GM19193 (cell line): ENCODE data around the gene CCDC136.

Experiments used
- POLR2A ChIP-seq: IDR thresholded peaks from 4 replicates; pipeline ENCODE4 v1.6.1; 2011; ENCODE audit not compliant: insufficient read depth, insufficient read length; ENCODE audit errors: extremely low read depth

CCDC136 gene

GRCh38 chr7:128767475-128768110 lies 24.2 kb upstream of the CCDC136 start:
- TF ChIP-seq POLR2A: no peak

GRCh38 chr7:128770233-128770632 lies 21.5 kb upstream of the CCDC136 start:
- no peak for TF ChIP-seq POLR2A

- TF ChIP-seq POLR2A: no peak
Observed at GRCh38 chr7:128773604-128774003, 18.2 kb upstream of the CCDC136 start.

GRCh38 chr7:128774029-128774689 lies 17.6 kb upstream of the CCDC136 start:
- no peak for TF ChIP-seq POLR2A

GRCh38 chr7:128774921-128775320 lies 16.8 kb upstream of the CCDC136 start:
- TF ChIP-seq POLR2A: no peak

- no peak for TF ChIP-seq POLR2A
Observed at GRCh38 chr7:128775744-128776474, 15.9 kb upstream of the CCDC136 start, which contains the start of gene OPN1SW. Gene OPN1SW (minus strand): TSS chr7:128775794. CDS start chr7:128775781, 13 bp downstream.

DNA sequence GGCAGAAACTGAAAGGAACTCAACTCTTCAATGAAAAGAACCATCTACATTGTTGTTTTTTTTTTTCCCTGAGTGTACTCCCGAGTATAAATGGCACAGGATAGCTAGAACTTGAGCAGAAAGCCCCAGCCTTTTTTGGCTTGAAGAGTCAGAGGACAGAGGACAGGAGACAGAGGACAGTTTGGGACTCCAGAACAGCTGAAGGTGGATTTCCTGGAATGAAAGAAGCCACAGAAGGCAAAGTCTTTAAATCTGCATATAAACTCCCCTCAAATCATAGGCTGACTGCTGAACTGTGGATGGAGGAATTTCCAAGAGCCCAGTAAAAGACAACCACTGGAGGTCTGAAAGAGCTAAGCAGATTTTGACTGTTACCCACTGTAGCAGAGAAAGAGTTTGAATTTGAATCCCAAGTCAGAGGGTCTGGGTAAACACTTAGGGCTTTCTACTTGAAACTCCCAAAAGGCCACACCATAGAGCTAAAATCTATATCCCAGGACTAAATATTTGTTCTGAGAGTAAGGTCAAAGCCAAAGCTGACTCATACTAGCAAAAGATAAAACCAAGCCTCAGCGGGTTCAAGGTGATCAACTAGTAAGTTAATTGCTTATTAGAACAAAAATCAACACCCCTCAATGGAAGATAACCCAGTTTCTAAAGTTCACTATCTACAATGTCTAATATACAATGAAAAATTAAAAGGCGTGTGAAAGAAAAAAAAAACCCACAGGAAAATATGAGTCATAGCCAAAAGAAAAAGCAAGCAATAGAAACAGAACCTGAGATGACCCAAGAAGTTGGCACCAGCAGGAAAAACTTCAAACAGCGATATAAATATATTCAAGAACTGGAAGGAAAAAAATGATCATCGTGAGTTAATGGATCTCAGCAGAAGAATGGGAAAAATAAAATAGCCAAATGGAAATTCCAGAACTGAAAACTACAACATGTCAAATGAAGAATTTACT lies 14.3 kb upstream of the CCDC136 start:
- no peak for TF ChIP-seq POLR2A

- TF ChIP-seq POLR2A: no peak
Observed at GRCh38 chr7:128778946-128779345, 12.8 kb upstream of the CCDC136 start.

- no peak for TF ChIP-seq POLR2A
Observed at GRCh38 chr7:128781126-128781525, 10.6 kb upstream of the CCDC136 start.

DNA sequence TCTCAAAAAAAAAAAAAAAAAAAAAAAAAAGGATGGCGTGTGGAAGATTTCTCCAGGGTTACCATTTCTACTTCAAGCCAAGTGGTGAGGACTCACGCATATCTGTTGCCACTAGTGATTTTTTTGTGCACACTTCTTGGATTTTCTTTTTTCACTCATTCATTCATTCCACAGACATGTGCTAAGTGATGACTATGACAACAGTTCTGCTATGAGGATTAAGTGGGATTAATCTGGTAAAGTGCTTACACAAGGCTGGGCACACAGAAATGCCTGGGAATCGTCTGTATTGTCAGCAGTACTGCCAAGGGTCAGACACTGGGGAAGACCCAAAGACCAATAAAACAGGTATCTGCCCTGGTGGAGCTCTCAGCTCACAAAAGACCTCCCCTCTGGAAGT lies 9.9 kb upstream of the CCDC136 start:
- no peak for TF ChIP-seq POLR2A

DNA sequence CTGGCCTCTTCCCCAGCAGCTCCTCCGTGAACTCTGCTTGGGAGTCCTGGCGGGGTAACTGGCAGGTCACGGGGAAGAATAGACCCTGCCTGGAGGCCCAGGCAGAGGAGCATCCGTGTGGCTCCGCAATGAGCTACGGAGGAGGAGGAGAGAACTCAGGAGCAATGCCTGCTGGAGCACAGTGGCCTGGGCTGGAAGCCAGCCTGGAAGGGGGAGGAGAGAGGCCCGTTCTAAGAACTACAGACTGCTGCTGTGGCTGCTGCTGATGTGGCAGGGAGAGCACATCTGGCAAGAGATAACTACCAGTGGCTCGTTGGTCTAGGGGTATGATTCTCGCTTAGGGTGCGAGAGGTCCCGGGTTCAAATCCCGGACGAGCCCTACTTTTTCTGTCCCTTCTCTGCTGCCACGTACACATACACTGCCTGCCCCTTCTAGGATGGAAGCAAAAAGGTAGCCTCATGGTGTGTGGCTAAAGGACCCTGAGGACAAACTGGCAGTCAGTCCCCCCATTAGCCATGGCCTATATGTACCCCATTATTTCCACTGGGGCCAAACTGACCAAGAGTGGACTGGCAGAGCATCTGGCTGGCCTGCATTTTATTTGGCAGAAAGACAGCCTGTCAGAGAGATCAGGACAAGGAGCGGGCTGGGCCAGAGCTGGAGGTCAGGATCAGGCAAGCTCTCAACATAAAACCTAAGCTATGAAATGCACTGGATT lies 8.5 kb upstream of the CCDC136 start:
- no peak for TF ChIP-seq POLR2A

- no peak for TF ChIP-seq POLR2A
Observed at GRCh38 chr7:128785738-128786137, 6.0 kb upstream of the CCDC136 start.

- TF ChIP-seq POLR2A: no peak
Observed at GRCh38 chr7:128788446-128789412, 3.0 kb upstream of the CCDC136 start.

DNA sequence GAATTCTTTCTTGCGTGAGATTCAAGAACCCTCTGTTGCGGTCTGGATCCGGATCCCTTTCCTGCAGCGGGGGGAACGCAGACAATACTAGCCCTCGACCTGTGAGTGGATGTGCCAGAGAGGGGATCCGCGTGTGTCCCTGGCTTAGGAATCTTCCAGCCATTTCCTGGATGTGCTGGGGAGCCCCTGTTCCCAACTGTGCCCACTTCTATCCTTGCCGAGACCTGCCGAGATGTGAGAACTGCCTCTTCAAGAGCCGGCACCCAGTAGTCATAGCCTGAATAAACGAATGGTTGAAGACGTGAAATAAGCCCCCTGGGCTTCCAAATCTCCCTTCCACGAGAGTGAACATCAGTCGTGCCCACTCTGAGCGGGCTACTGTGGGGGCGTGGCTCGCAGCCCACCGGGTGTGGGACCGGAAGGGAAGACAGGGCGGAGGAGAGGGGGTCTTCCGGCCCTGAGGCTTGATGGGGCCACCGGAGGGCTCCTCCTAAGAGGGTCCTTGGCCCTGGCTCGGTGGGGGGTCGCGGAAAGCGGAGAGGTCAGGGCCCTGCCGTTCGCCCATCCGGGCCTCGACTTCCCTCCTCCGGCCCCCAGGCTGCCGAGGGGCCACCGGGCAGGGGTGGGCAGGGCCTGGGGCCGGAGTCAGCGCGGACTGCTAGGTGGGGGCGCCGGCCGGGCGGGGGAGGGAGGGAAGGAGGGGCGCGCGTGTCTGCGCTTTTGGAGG lies 1.3 kb upstream of the CCDC136 start:
- no peak for TF ChIP-seq POLR2A
